GM12878 (cell line): Measurements from ENCODE around the gene OR52N2.

Experiments used
- CBFB ChIP-seq: IDR thresholded peaks from 2 replicates; pipeline ENCODE4 v1.6.1; 2016; ENCODE audit warnings: antibody characterized with exemption, low read depth
- CHD2 ChIP-seq: IDR thresholded peaks from 2 replicates; pipeline ENCODE4 v1.6.1; 2011; ENCODE audit warnings: low read depth, low read length, improper control_type of control experiment, borderline replicate concordance
- JUNB ChIP-seq: IDR thresholded peaks from 2 replicates; pipeline ENCODE4 v1.6.1; 2016; ENCODE audit warnings: antibody characterized with exemption, mild to moderate bottlenecking
- NFYB ChIP-seq: IDR thresholded peaks from 2 replicates; pipeline ENCODE4 v1.6.1; 2011; ENCODE audit warnings: low read depth, mild to moderate bottlenecking, low read length, improper control_type of control experiment, moderate library complexity; ENCODE audit not compliant: insufficient read depth
- SP1 ChIP-seq: IDR thresholded peaks from one replicate; pipeline ENCODE4 v1.6.1; 2011; ENCODE audit warnings: low read depth, low read length
- SPI1 ChIP-seq: IDR thresholded peaks from 2 replicates; pipeline ENCODE4 v1.6.1; 2011; ENCODE audit warnings: low read depth, mild to moderate bottlenecking, low read length, moderate library complexity, borderline replicate concordance; ENCODE audit not compliant: insufficient read depth
- SUPT20H ChIP-seq: IDR thresholded peaks from 2 replicates; pipeline ENCODE4 v1.6.1; 2011; ENCODE audit warnings: low read depth, mild to moderate bottlenecking, low read length, moderate library complexity, borderline replicate concordance; ENCODE audit not compliant: control insufficient read depth
- TAF1 ChIP-seq: IDR thresholded peaks from 2 replicates; pipeline ENCODE4 v1.6.1; 2011; ENCODE audit warnings: mild to moderate bottlenecking, low read depth, low read length, borderline replicate concordance
- TARDBP ChIP-seq: IDR thresholded peaks from 2 replicates; pipeline ENCODE4 v1.6.1; 2016; ENCODE audit warnings: borderline replicate concordance
- ZNF274 ChIP-seq: IDR thresholded peaks from one replicate; pipeline ENCODE4 v1.8.0; 2011; ENCODE audit not compliant: insufficient read length, insufficient read depth
- TF ChIP-seq, protein P1 (sequence below), 3 experiments: IDR thresholded peaks in 2 of 3; conservative IDR thresholded peaks in 1 of 3; 2 replicates each; pipeline ENCODE4 v1.5.1; 2011; ENCODE audit warnings: low read depth in 3 of 3, low read length in 3 of 3, mild to moderate bottlenecking in 3 of 3, control low read depth in 2 of 3, moderate library complexity in 2 of 3, inconsistent platforms in 1 of 3, mixed read lengths in 1 of 3; ENCODE audit not compliant: control insufficient read depth in 2 of 3, insufficient read depth in 1 of 3; ENCODE audit errors: extremely low read depth in 1 of 3
- TF ChIP-seq, protein P2 (sequence below): IDR thresholded peaks from 2 replicates; pipeline ENCODE4 v1.6.1; 2011; ENCODE audit warnings: low read depth, low read length, improper control_type of control experiment, borderline replicate concordance
- TF ChIP-seq, protein P3 (sequence below): IDR thresholded peaks from 2 replicates; pipeline ENCODE4 v1.6.1; 2011; ENCODE audit warnings: borderline replicate concordance, low read depth, mild to moderate bottlenecking, moderate library complexity, low read length; ENCODE audit not compliant: insufficient read depth, poor library complexity, severe bottlenecking

DNA sequence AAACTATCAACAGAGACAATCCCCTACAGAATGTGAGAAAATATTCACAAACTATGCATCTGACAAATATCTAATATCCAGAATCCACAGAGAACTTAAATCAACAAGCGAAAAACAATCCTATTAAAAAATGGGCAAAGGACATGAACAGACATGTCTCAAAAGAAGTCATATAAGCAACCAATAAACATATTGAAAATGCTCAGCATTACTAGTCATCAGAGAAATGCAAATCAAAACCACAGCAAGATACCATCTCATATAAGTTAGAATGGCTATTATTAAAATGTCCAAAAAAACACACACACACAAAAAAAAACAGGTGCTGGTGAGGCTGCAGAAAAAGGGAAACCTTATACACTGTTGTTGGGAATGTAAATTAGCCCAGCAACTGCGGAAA is 57.1 kb downstream of the OR52N2 start:
- TF ChIP-seq TARDBP (no peak), CBFB (no peak), SP1 (no peak), SUPT20H (no peak), TAF1 (no peak), SPI1 (no peak), CHD2 (no peak), ZNF274 (no peak), JUNB (no peak), NFYB (no peak)
- TF ChIP-seq, protein P1, sequence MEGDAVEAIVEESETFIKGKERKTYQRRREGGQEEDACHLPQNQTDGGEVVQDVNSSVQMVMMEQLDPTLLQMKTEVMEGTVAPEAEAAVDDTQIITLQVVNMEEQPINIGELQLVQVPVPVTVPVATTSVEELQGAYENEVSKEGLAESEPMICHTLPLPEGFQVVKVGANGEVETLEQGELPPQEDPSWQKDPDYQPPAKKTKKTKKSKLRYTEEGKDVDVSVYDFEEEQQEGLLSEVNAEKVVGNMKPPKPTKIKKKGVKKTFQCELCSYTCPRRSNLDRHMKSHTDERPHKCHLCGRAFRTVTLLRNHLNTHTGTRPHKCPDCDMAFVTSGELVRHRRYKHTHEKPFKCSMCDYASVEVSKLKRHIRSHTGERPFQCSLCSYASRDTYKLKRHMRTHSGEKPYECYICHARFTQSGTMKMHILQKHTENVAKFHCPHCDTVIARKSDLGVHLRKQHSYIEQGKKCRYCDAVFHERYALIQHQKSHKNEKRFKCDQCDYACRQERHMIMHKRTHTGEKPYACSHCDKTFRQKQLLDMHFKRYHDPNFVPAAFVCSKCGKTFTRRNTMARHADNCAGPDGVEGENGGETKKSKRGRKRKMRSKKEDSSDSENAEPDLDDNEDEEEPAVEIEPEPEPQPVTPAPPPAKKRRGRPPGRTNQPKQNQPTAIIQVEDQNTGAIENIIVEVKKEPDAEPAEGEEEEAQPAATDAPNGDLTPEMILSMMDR (IDR thresholded peaks at IDR 0.05 in 2 of 3, conservative IDR thresholded peaks at IDR 0.05 in 1 of 3; ENCODE audit: control insufficient read depth in 2 of 3, extremely low read depth in 1 of 3, insufficient read depth in 1 of 3, low read depth in 3 of 3, low read length in 3 of 3): no peak
- TF ChIP-seq, protein P2, sequence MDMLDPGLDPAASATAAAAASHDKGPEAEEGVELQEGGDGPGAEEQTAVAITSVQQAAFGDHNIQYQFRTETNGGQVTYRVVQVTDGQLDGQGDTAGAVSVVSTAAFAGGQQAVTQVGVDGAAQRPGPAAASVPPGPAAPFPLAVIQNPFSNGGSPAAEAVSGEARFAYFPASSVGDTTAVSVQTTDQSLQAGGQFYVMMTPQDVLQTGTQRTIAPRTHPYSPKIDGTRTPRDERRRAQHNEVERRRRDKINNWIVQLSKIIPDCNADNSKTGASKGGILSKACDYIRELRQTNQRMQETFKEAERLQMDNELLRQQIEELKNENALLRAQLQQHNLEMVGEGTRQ: no peak
- TF ChIP-seq, protein P3, sequence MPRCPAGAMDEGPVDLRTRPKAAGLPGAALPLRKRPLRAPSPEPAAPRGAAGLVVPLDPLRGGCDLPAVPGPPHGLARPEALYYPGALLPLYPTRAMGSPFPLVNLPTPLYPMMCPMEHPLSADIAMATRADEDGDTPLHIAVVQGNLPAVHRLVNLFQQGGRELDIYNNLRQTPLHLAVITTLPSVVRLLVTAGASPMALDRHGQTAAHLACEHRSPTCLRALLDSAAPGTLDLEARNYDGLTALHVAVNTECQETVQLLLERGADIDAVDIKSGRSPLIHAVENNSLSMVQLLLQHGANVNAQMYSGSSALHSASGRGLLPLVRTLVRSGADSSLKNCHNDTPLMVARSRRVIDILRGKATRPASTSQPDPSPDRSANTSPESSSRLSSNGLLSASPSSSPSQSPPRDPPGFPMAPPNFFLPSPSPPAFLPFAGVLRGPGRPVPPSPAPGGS: no peak
